KMS-11 (cell line): ENCODE results near the gene TREML2.

ENCODE experiments used
- H2AFZ ChIP-seq: fragments of 200-600 bp; sonication (generic); 2 replicates; pipeline ENCODE4 v1.6.1; 2016; ENCODE audit warnings: antibody characterized with exemption, mixed run types, low read depth
- H3K27ac ChIP-seq: fragments of 200-600 bp; sonication (generic); 2 replicates; pipeline ENCODE4 v1.6.1; 2016; ENCODE audit warnings: mild to moderate bottlenecking, mixed run types
- H3K27me3 ChIP-seq: fragments of 200-600 bp; sonication (generic); 2 replicates; pipeline ENCODE4 v1.6.1; 2017; ENCODE audit warnings: mild to moderate bottlenecking, low read depth, mixed run types, moderate library complexity; ENCODE audit not compliant: insufficient read depth
- H3K36me3 ChIP-seq: fragments of 200-600 bp; sonication (generic); 2 replicates; pipeline ENCODE4 v1.6.1; 2017; ENCODE audit warnings: mild to moderate bottlenecking, mixed run types; ENCODE audit not compliant: insufficient read depth
- H3K4me1 ChIP-seq: fragments of 200-600 bp; sonication (generic); 2 replicates; pipeline ENCODE4 v1.6.1; 2016; ENCODE audit warnings: mild to moderate bottlenecking, low read depth, mixed run types; ENCODE audit not compliant: poor library complexity, severe bottlenecking
- H3K4me2 ChIP-seq: fragments of 200-600 bp; sonication (generic); 2 replicates; pipeline ENCODE4 v1.7.0; 2016; ENCODE audit warnings: mild to moderate bottlenecking, mixed run types
- H3K4me3 ChIP-seq: fragments of 200-600 bp; sonication (generic); IDR thresholded peaks from 2 replicates; pipeline ENCODE4 v1.6.1; 2017; ENCODE audit warnings: low read depth, low read length, mixed read lengths; ENCODE audit not compliant: insufficient read depth
- H3K79me2 ChIP-seq: fragments of 200-600 bp; sonication (generic); 2 replicates; pipeline ENCODE4 v1.6.1; 2016; ENCODE audit warnings: low read depth, mixed run types; ENCODE audit not compliant: insufficient read depth
- H3K9ac ChIP-seq: fragments of 200-600 bp; sonication (generic); 2 replicates; pipeline ENCODE4 v1.6.1; 2016; ENCODE audit warnings: mild to moderate bottlenecking, mixed run types
- H4K20me1 ChIP-seq: fragments of 200-600 bp; sonication (generic); 2 replicates; pipeline ENCODE4 v1.6.1; 2016; ENCODE audit warnings: mild to moderate bottlenecking, mixed run types; ENCODE audit not compliant: insufficient read depth
- TF ChIP-seq, protein P1 (sequence below): fragments of 200-600 bp; sonication (generic); conservative IDR thresholded peaks from 2 replicates; pipeline ENCODE4 v1.6.1; 2017; ENCODE audit warnings: low read depth, mild to moderate bottlenecking, antibody characterized with exemption, low read length, moderate library complexity, mixed read lengths

Gene TREML2

DNA sequence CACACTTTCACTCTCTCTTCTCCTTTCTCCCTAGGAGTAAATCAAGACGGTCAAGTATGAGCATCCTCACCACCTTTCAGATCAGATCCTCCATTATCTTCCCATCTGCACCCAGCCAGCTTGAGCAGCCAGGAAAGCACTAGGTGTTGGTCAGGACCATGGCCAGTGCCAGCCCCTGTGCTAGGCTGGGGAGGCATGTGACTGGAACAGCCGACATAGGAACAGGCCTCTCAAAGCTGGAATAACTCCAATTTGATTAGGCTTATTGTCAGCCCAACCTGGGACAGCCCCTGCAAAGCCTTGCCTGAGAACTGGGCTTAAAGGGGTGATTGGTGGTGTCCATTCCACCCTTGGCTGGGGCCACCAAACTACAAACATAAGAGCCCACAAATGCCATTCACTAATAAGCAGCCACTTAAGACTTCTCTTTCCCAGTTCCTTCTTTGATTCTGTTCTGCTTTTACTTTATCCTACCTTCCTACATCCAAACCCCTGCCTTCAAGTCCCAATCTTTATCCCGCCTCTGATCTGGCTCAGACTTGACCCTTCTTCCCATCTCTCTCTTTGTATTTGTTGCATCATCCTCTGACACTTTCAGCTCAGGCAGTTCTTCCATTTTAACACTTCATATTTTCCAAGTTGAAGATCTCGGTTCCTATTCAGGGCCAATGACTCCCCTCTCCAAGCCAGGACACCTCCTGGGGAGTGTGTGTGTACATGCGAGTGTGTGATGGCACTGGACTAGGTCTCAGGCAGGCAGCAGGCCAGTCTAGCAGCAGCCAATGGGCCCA is 33.6 kb downstream of the TREML2 start:
- Histone ChIP-seq H4K20me1 (no peaks in the 10 kb centered on the region), H3K36me3 (no peaks in the 10 kb centered on the region), H3K4me1 (no peaks in the 10 kb centered on the region), H2AFZ (no peak overlapping the region), H3K79me2 (no peaks in the 10 kb centered on the region), H3K27me3 (no peaks in the 10 kb centered on the region), H3K4me2 (no peak overlapping the region), H3K4me3 (no peak overlapping the region), H3K27ac (no peak overlapping the region), H3K9ac (no peak overlapping the region)
- TF ChIP-seq, protein P1, sequence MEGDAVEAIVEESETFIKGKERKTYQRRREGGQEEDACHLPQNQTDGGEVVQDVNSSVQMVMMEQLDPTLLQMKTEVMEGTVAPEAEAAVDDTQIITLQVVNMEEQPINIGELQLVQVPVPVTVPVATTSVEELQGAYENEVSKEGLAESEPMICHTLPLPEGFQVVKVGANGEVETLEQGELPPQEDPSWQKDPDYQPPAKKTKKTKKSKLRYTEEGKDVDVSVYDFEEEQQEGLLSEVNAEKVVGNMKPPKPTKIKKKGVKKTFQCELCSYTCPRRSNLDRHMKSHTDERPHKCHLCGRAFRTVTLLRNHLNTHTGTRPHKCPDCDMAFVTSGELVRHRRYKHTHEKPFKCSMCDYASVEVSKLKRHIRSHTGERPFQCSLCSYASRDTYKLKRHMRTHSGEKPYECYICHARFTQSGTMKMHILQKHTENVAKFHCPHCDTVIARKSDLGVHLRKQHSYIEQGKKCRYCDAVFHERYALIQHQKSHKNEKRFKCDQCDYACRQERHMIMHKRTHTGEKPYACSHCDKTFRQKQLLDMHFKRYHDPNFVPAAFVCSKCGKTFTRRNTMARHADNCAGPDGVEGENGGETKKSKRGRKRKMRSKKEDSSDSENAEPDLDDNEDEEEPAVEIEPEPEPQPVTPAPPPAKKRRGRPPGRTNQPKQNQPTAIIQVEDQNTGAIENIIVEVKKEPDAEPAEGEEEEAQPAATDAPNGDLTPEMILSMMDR: no peak

- TF ChIP-seq, protein P1: no peak
- Histone ChIP-seq H3K4me3 (no peak overlapping the region), H2AFZ (no peak overlapping the region), H3K36me3 (no peaks in the 10 kb centered on the region), H3K4me2 (no peak overlapping the region), H4K20me1 (no peaks in the 10 kb centered on the region), H3K27me3 (no peaks in the 10 kb centered on the region), H3K9ac (no peak overlapping the region), H3K79me2 (no peaks in the 10 kb centered on the region), H3K27ac (no peak overlapping the region), H3K4me1 (no peaks in the 10 kb centered on the region)
These were observed 36.3 kb downstream of the TREML2 start for GRCh38 chr6:41164551-41165120.

DNA sequence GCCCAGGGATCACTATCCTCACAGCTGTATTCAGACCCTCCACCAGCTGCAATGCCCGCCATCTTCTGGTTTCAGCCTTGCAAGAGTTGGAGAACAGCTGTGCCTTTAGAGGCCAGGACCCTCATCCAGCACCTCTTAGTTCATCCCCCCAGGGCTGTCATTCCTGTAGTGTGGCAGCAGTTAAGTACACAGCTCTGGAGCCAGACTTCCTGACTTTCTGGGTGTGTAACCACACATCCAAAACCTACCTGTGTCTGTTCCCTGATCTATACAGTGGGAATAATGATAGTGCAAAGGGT is 37.6 kb downstream of the TREML2 start:
- TF ChIP-seq, protein P1: no peak
- Histone ChIP-seq H3K36me3 (no peaks in the 10 kb centered on the region), H3K4me2 (no peak overlapping the region), H3K27me3 (no peaks in the 10 kb centered on the region), H3K79me2 (no peaks in the 10 kb centered on the region), H4K20me1 (no peaks in the 10 kb centered on the region), H3K9ac (no peak overlapping the region), H3K4me1 (no peaks in the 10 kb centered on the region), H2AFZ (no peak overlapping the region), H3K4me3 (no peak overlapping the region), H3K27ac (no peak overlapping the region)

GRCh38 chr6:41162687-41163418 is 38.1 kb downstream of the TREML2 start, which contains the start of gene TREM2:
TSS of gene TREM2 (minus strand) at chr6:41163116. CDS start at chr6:41163082, 34 bp downstream.
- Histone ChIP-seq H4K20me1 (no peaks in the 10 kb centered on the region), H3K79me2 (no peaks in the 10 kb centered on the region), H3K4me2 (no peak within 1 kb of the TSS), H3K36me3 (no peaks in the 10 kb centered on the region), H2AFZ (no peak within 1 kb of the TSS), H3K4me1 (no peaks in the 10 kb centered on the region), H3K4me3 (no peak within 1 kb of the TSS), H3K27me3 (no peaks in the 10 kb centered on the region), H3K27ac (no peak within 1 kb of the TSS), H3K9ac (no peak within 1 kb of the TSS)
- TF ChIP-seq, protein P1: no peak
